K562 treated with DMSO at 1 percent for 12 hours (cell line): ENCODE data around the gene PDZK1IP1. TPM values are rescaled to one million over a fixed set of nuclear protein-coding genes. Genes with fewer than 3 reads are reported as not detected.

Source experiments
- total RNA-seq: library from RNA; unstranded; fragments of 300-600 nt; gene quantifications from 2 replicates; pipeline ENCODE4 v1.2.3, GENCODE V29; 2022; ENCODE audit not compliant: insufficient read depth

The PDZK1IP1 gene
- total RNA-seq = 3.9 TPM in 1 of 2 replicates, not detected in the other

GRCh38 chr1:47189844-47190508 is at the start of gene PDZK1IP1:
PDZK1IP1 (minus strand) TSS chr1:47190036; CDS start chr1:47189932, 104 bp downstream.

DNA sequence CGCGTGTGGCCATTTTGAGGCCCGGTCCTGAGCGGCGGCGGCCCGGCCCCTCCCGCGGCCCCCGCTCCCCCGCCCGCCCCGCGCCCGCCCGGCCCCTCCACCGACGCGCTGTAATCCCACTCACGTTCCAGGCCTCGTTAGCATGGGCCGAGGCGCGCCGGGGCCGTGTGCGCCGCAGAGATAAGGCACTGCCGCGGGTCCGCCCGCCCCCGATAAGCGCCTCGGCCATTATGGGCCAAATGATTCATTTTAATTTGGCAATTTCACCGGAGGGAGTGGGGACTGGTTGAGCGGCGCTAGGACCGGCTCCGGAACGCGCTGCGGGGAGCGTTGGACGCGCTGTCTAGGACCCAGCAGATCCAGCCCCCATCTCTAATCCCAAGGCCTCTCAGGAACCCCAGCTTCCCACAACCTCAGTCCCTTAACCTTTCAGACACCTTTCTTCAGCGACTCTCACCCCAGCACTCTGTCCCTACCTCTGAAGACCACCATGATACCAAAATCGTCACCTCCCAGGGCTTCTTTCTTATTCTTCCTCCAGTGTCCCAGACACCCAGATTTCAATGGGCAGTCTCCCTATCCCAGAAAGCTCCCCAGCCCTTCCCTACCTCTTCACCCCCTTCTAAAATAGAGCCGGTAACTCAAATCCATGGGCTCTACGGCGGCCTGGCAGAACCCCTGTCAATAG is 42.5 kb upstream of the PDZK1IP1 start, which contains the start of gene TAL1:
TAL1 (minus strand) TSS at position 39 of the 688 bp plus-strand sequence. CDS start 6,337 bp downstream, outside the sequence.

DNA sequence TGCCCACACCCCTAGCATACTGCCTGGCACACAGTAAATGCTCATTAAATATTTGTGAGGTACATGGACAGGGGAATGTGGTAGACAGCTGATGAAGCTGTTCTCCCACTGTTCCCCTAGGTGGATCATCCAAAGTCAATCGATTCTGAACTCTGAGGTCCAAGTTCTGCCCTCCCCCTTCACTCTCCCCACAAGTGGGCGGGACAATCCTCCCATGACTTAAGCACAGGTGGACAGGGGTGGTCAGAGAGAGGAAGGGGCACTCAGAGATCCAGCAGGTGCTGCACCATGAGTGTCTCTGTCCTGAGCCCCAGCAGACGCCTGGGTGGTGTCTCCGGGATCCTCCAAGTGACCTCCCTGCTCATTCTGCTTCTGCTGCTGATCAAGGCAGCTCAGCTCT is 52.6 kb downstream of the PDZK1IP1 start, which contains the start of gene CYP4A22:
CYP4A22 (plus strand) TSS at position 244 of the 400 bp plus-strand sequence; CDS start at position 289, 45 bp downstream.

Other genes with a start within 250 kb of the PDZK1IP1 start
- gene CYP4A11, start 248.6 kb downstream of the PDZK1IP1 start, total RNA-seq = not detected in 2 replicates
- not detected in 2 replicates for gene CYP4X1, start 166.4 kb downstream of the PDZK1IP1 start, total RNA-seq
- not detected in 2 replicates for gene CYP4Z1, start 122.8 kb downstream of the PDZK1IP1 start, total RNA-seq
- gene CYP4A22, start 52.6 kb downstream of the PDZK1IP1 start, total RNA-seq = not detected in 2 replicates
- gene TAL1, start 42.2 kb upstream of the PDZK1IP1 start, total RNA-seq = 19.4 and 43.9 TPM in 2 replicates
- gene STIL, start 124.1 kb upstream of the PDZK1IP1 start, total RNA-seq = 8.4 and 36.6 TPM in 2 replicates
- 45.7 and 108 TPM in 2 replicates for gene CMPK1, start 143.8 kb upstream of the PDZK1IP1 start, total RNA-seq
- gene FOXE3, start 226.2 kb upstream of the PDZK1IP1 start, total RNA-seq = not detected in 2 replicates
- 1.3 and 3.8 TPM in 2 replicates for gene FOXD2, start 248.0 kb upstream of the PDZK1IP1 start, total RNA-seq